Osteoblast (primary cell): ENCODE results near the gene ZNF654. TPM values are rescaled to one million over a fixed set of nuclear protein-coding genes. Genes with fewer than 3 reads are reported as not detected.
A peak's percentile ranks its signal among the peaks of the same experiment; 100 is the strongest.

Experiments used
- DNase-seq: peaks from one replicate; pipeline ENCODE4 v3.0.0; 2011; ENCODE audit warnings: low spot score, mixed read lengths; ENCODE audit not compliant: insufficient read length; ENCODE audit errors: missing footprints
- H2AFZ ChIP-seq: 2 replicates; pipeline ENCODE4 v1.6.0; 2011; ENCODE audit warnings: mild to moderate bottlenecking, low read length
- H3K27ac ChIP-seq: 2 replicates; pipeline ENCODE4 v1.5.1; 2011; ENCODE audit warnings: mild to moderate bottlenecking, low read depth, low read length, moderate library complexity
- H3K27me3 ChIP-seq: 2 replicates; pipeline ENCODE4 v1.6.0; 2012; ENCODE audit warnings: mild to moderate bottlenecking, control low read depth, inconsistent platforms, low read length, moderate library complexity; ENCODE audit not compliant: insufficient read depth
- H3K36me3 ChIP-seq: 2 replicates; pipeline ENCODE4 v1.5.1; 2011; ENCODE audit warnings: mild to moderate bottlenecking, low read length, control low read depth, moderate library complexity; ENCODE audit not compliant: insufficient read depth
- H3K4me1 ChIP-seq: 2 replicates; pipeline ENCODE4 v1.5.1; 2011; ENCODE audit warnings: mild to moderate bottlenecking, low read length, control low read depth, moderate library complexity; ENCODE audit not compliant: insufficient read depth
- H3K4me2 ChIP-seq: 2 replicates; pipeline ENCODE4 v1.6.0; 2011; ENCODE audit warnings: mild to moderate bottlenecking, low read length; ENCODE audit not compliant: insufficient read depth
- H3K4me3 ChIP-seq: fragments of 200-600 bp; sonication (generic); 3 replicates; pipeline ENCODE4 v1.5.1; 2012; ENCODE audit warnings: mild to moderate bottlenecking, low read length, inconsistent platforms; ENCODE audit not compliant: insufficient read depth
- H3K79me2 ChIP-seq: 2 replicates; pipeline ENCODE4 v1.6.0; 2012; ENCODE audit warnings: mild to moderate bottlenecking, low read length, control low read depth, inconsistent platforms; ENCODE audit not compliant: insufficient read depth
- H3K9me3 ChIP-seq: 2 replicates; pipeline ENCODE4 v1.5.1; 2011; ENCODE audit warnings: low read depth, low read length, control low read depth
- H4K20me1 ChIP-seq: 2 replicates; pipeline ENCODE4 v1.6.0; 2012; ENCODE audit warnings: mild to moderate bottlenecking, low read length, control low read depth; ENCODE audit not compliant: insufficient read depth
- total RNA-seq: library from RNA; depleted of rRNA; stranded (reverse); fragments of >200 nt; gene quantifications from 2 replicates; pipeline ENCODE4 v1.2.3, GENCODE V29; 2012
- TF ChIP-seq, protein P1 (sequence below): IDR thresholded peaks from 2 replicates; pipeline ENCODE4 v1.5.1; 2011; ENCODE audit warnings: mild to moderate bottlenecking, low read depth, low read length, moderate library complexity; ENCODE audit errors: extremely low read depth

The ZNF654 gene
- total RNA-seq, 1 donor: 23.2 TPM

DNA sequence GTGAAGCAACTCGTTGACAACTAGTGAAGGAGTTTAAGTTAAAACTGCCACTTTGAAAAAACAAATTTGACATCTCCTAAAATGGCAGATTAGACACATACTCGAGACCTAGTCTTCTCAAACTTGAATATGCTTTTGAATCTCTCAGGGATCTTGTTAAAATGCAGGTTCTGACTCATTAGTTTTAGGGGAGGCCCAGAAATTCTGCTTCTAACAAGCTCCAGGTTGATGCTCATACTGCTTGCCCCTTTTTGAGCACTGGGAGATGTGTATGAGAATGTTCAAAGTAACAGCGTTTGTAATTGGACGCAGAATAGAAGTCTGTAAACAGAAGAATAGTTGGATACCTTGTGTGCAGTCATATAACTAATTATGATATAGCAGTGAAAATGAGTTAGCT lies 92.3 kb downstream of the ZNF654 start:
- TF ChIP-seq, protein P1, sequence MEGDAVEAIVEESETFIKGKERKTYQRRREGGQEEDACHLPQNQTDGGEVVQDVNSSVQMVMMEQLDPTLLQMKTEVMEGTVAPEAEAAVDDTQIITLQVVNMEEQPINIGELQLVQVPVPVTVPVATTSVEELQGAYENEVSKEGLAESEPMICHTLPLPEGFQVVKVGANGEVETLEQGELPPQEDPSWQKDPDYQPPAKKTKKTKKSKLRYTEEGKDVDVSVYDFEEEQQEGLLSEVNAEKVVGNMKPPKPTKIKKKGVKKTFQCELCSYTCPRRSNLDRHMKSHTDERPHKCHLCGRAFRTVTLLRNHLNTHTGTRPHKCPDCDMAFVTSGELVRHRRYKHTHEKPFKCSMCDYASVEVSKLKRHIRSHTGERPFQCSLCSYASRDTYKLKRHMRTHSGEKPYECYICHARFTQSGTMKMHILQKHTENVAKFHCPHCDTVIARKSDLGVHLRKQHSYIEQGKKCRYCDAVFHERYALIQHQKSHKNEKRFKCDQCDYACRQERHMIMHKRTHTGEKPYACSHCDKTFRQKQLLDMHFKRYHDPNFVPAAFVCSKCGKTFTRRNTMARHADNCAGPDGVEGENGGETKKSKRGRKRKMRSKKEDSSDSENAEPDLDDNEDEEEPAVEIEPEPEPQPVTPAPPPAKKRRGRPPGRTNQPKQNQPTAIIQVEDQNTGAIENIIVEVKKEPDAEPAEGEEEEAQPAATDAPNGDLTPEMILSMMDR: no peak
- Histone ChIP-seq H3K4me3 (peak overlapping the region; percentile 40), H3K27ac (no peak overlapping the region), H3K79me2 (peaks cover 64% of the 10 kb centered on the region), H3K4me2 (peak overlapping the region; percentile 97), H4K20me1 (peaks cover 4% of the 10 kb centered on the region), H3K36me3 (peaks cover 31% of the 10 kb centered on the region), H3K9me3 (no peaks in the 10 kb centered on the region), H3K4me1 (peaks cover 2% of the 10 kb centered on the region), H3K27me3 (no peaks in the 10 kb centered on the region), H2AFZ (no peak overlapping the region)
- peak; percentile 58 for DNase-seq

DNA sequence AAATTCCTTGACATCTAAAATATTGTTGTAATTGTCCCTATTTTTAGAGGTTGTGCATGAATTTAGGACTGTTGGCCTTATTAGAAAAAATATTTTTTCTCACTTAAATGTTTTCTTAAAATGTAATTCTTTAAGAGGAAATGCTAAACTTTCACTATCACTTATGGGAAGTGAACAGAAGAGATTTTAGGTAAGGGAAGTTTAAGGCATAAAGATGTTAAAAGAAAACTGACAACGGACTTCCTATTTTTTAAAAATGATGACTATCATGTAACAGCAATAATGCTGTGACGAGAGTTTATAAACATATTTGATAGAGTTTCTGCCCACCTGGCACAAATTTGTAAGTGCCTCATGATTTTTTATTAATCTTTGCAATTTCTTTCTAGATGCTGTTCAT lies 93.8 kb downstream of the ZNF654 start:
- Histone ChIP-seq H4K20me1 (peaks cover 7% of the 10 kb centered on the region), H3K9me3 (no peaks in the 10 kb centered on the region), H3K4me2 (no peak overlapping the region), H3K4me1 (peaks cover 2% of the 10 kb centered on the region), H3K79me2 (peaks cover 75% of the 10 kb centered on the region), H3K4me3 (no peak overlapping the region), H2AFZ (no peak overlapping the region), H3K36me3 (peaks cover 41% of the 10 kb centered on the region), H3K27ac (no peak overlapping the region), H3K27me3 (no peaks in the 10 kb centered on the region)
- DNase-seq: no peak
- TF ChIP-seq, protein P1: no peak

DNA sequence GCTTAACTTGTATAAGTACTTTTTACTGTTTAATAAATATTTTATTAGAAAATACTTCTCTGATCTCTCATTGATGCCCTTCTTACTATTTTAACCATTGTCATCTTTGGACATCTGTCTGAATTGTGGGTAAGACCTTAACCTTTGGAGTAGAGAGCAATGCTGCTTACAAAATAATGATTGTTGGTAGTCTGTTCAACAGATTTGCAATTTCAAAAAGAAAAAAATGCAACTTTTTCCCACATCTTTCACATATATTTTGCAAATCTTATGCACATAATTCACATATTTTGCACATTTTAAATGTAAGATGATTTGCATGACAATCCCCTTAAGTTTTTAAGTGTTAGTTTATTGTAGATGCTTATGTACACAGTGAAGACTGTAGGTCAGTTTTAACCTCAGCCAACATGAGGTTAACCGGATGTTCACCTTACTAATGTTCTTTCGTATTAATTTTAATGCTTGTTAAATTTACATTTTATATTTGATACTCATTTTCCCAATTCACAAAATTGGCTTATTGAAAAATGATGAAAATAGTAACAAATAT lies 107.4 kb downstream of the ZNF654 start:
- DNase-seq: no peak
- no peaks in the 10 kb centered on the region for H3K4me1 ChIP-seq
- H3K79me2 ChIP-seq: peaks cover 4% of the 10 kb centered on the region
- H3K27me3 ChIP-seq: no peaks in the 10 kb centered on the region
- no peak overlapping the region for H3K4me3 ChIP-seq
- H2AFZ ChIP-seq: no peak overlapping the region
- H3K4me2 ChIP-seq: no peak overlapping the region
- H3K36me3 ChIP-seq: peaks cover 3% of the 10 kb centered on the region
- no peaks in the 10 kb centered on the region for H3K9me3 ChIP-seq
- H3K27ac ChIP-seq: no peak overlapping the region
- no peaks in the 10 kb centered on the region for H4K20me1 ChIP-seq
- TF ChIP-seq, protein P1: no peak

DNA sequence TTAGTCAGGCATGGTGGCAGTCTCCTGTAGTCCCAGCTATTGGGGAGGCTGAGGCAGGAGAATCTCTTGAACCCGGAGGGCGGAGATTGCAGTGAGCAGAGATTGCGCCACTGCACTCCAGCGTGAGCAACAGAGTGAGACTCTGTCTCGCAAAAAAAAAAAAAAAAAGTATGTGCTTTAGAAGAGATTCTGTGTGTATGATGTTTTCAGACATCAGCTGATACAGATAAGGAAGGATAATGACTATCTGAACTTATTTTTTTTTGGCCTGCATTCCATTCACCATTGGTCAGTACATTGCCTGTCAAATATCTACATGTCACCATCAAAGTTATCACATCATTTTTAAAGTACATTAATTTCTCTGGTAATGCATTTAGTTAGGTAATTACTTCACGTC lies 108.1 kb downstream of the ZNF654 start:
- H3K79me2 ChIP-seq: peaks cover 4% of the 10 kb centered on the region
- H3K27ac ChIP-seq: no peak overlapping the region
- no peak overlapping the region for H2AFZ ChIP-seq
- H3K9me3 ChIP-seq: no peaks in the 10 kb centered on the region
- H4K20me1 ChIP-seq: no peaks in the 10 kb centered on the region
- no peak for DNase-seq
- TF ChIP-seq, protein P1: no peak
- no peaks in the 10 kb centered on the region for H3K27me3 ChIP-seq
- H3K4me2 ChIP-seq: no peak overlapping the region
- H3K4me1 ChIP-seq: no peaks in the 10 kb centered on the region
- H3K36me3 ChIP-seq: no peaks in the 10 kb centered on the region
- H3K4me3 ChIP-seq: no peak overlapping the region
